Activated T-helper 9 cell treated with anti-CD3 and anti-CD28 coated beads, Interleukin-2, amount 50 U/mL, for 16 hours (primary cell): Measurements from ENCODE around the gene FOSL1.
A peak's percentile ranks its signal among the peaks of the same experiment; 100 is the strongest.

Experiments
- DNase-seq: peaks from one replicate; pipeline ENCODE4 v3.0.0-alpha.2; 2020; ENCODE audit warnings: low read depth

FOSL1 gene

GRCh38 chr11:65863889-65864705 is 36.1 kb downstream of the FOSL1 start:
- no peak for DNase-seq

- no peak for DNase-seq
Measured at GRCh38 chr11:65862941-65863888, 37.0 kb downstream of the FOSL1 start.

GRCh38 chr11:65862191-65862735 is 37.9 kb downstream of the FOSL1 start:
- no peak for DNase-seq

GRCh38 chr11:65861533-65862183 is 38.5 kb downstream of the FOSL1 start:
- no peak for DNase-seq

- no peak for DNase-seq
Measured at GRCh38 chr11:65861165-65861505, 39.1 kb downstream of the FOSL1 start.

GRCh38 chr11:65860278-65861164 is 39.7 kb downstream of the FOSL1 start, which contains the start of gene MUS81:
TSS of gene MUS81 (plus strand) at chr11:65860433. CDS start at chr11:65860754, 321 bp downstream.
- peak; percentile 93 for DNase-seq

- DNase-seq: no peak
Measured at GRCh38 chr11:65859812-65860277, 40.3 kb downstream of the FOSL1 start.

- peak; percentile 94 for DNase-seq
Measured at GRCh38 chr11:65859095-65859811, 40.9 kb downstream of the FOSL1 start.

GRCh38 chr11:65858681-65859087 is 41.5 kb downstream of the FOSL1 start:
- DNase-seq: no peak

GRCh38 chr11:65857853-65858680 is 42.1 kb downstream of the FOSL1 start, which contains the start of gene CFL1:
TSS of gene CFL1 (minus strand) at chr11:65858180. CDS start at chr11:65858099, 81 bp downstream.
- peak; percentile 97 for DNase-seq

- no peak for DNase-seq
Measured at GRCh38 chr11:65857500-65857852, 42.7 kb downstream of the FOSL1 start.

- peak; percentile 77 for DNase-seq
Measured at GRCh38 chr11:65856689-65857499, 43.3 kb downstream of the FOSL1 start.

GRCh38 chr11:65855927-65856363 is 44.2 kb downstream of the FOSL1 start:
- DNase-seq: no peak

- DNase-seq: no peak
Measured at GRCh38 chr11:65854852-65855837, 45.0 kb downstream of the FOSL1 start.

GRCh38 chr11:65854161-65854592 is 46.0 kb downstream of the FOSL1 start:
- DNase-seq: no peak

GRCh38 chr11:65853246-65853979 is 46.8 kb downstream of the FOSL1 start:
- no peak for DNase-seq
